Measurements from ENCODE around the gene GNAI1.

GRCh38 chr7:80257756-80258155 is 123.1 kb downstream of the GNAI1 start:
- no peak for TF ChIP-seq CTCF (IDR thresholded peaks at IDR 0.05)
- no peak for TF ChIP-seq POLR2A (IDR thresholded peaks at IDR 0.05)

Data from right lobe of liver (tissue), 4 donors.